ENCODE results near the gene CDC45.
A peak's percentile ranks its signal among the peaks of the same experiment; 100 is the strongest.

The CDC45 gene

DNA sequence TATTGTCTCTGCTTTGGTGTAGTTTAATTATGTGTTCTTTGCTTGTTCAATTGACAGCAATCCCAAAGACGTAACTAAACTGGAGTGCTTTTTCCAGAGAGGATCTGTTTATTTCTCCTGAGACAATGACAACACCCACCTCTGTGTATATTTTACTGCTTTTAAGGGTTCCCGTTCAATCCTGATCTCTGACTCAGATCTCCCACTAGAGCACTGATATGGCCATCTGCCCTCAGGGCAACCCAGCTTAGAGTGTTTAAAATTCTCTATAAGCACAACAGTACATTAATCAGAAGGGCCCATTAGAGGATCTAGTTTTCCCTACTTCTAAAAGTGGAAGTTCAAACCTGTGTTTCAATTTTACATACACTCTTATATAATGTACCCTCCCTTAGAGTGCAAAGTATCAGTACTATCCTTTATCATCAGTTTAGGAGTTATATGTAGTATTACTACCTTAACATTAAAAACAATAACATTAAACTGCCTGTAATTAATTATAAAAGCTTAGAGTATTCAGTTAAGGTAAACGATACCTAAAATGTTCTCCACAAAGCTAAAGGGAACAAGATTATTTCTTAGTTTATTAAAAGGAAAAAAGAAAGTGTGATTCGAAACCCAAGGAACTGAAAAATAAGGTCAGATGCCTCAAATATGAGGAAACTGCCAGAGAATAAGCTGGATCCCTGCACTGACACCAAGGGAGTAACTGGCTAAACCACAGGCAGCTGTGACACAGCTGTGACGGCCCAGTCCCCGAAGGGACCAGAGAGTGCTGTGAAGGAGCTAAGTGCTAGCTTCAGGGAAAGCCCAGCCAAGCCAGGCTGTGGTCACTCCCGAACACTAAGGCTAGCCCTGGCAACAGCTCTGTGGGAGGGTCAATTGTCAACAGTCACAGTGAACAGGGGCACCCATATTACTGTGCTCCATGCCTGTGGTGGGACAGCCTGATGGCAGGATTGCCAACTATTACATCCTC is 15.9 kb upstream of the CDC45 start:
- H3K27ac ChIP-seq (ENCODE audit: insufficient read depth in 1 of 2, low read depth in 1 of 2, low read length in 2 of 2, poor library complexity in 1 of 2, severe bottlenecking in 2 of 2) = peak overlapping the region in 1 of 2 experiments; percentile 22
- 83% methylated on average over 6 of the region's 7 CpGs for WGBS (ENCODE audit: insufficient coverage)
- CTCF ChIA-PET = interaction anchor here (1.0 to 1.3 kb wide), 3 partner anchors 9 to 166 kb away, joined by 3 to 4 read pairs (median 3); no protein-coding TSS in a partner anchor

GRCh38 chr22:19464546-19464945 is 15.2 kb upstream of the CDC45 start:
- Histone ChIP-seq H3K4me1 (ENCODE audit: control extremely low read depth in 1 of 4, control insufficient read depth in 4 of 4, insufficient read depth in 4 of 4, low read length in 3 of 4) (no peaks in the 10 kb centered on the region), H3K4me3 (ENCODE audit: control insufficient read depth in 1 of 7, extremely low read depth in 1 of 7, insufficient read depth in 4 of 7, low read depth in 2 of 7, low read length in 6 of 7) (no peak overlapping the region), H3K27me3 (replicated peaks in 2 of 5; ENCODE audit: control insufficient read depth in 4 of 5, insufficient read depth in 5 of 5, low read length in 4 of 5) (no peaks in the 10 kb centered on the region), H3K27ac (ENCODE audit: insufficient read depth in 1 of 2, low read depth in 1 of 2, low read length in 2 of 2, poor library complexity in 1 of 2, severe bottlenecking in 2 of 2) (no peak overlapping the region), H3K36me3 (ENCODE audit: control insufficient read depth in 4 of 4, insufficient read depth in 4 of 4, low read length in 3 of 4) (peaks cover 20 to 74% (median 54%) of the 10 kb centered on the region in 4 experiments), H3K9me3 (ENCODE audit: control extremely low read depth in 1 of 5, control insufficient read depth in 4 of 5, insufficient read depth in 2 of 5, low read depth in 1 of 5, low read length in 4 of 5) (no peaks in the 10 kb centered on the region)
- no peak for DNase-seq
- ChIA-PET CTCF (interaction anchor here (1.0 to 1.3 kb wide), 3 partner anchors 9 to 165 kb away, joined by 3 to 4 read pairs (median 3); no protein-coding TSS in a partner anchor), POLR2A (no interaction called here)
- WGBS (ENCODE audit: insufficient coverage) = 82% methylated on average over 1 of the region's 1 CpG

More for the DNA sequence above, 15.9 kb upstream of the CDC45 start:
- DNase-seq = no peak
- H3K4me3 ChIP-seq (ENCODE audit: control insufficient read depth in 1 of 7, extremely low read depth in 1 of 7, insufficient read depth in 4 of 7, low read depth in 2 of 7, low read length in 6 of 7) = no peak overlapping the region
- peaks cover 18 to 69% (median 50%) of the 10 kb centered on the region in 4 experiments for H3K36me3 ChIP-seq (ENCODE audit: control insufficient read depth in 4 of 4, insufficient read depth in 4 of 4, low read length in 3 of 4)
- H3K27me3 ChIP-seq (replicated peaks in 2 of 5; ENCODE audit: control insufficient read depth in 4 of 5, insufficient read depth in 5 of 5, low read length in 4 of 5) = no peaks in the 10 kb centered on the region
- no peaks in the 10 kb centered on the region for H3K9me3 ChIP-seq (ENCODE audit: control extremely low read depth in 1 of 5, control insufficient read depth in 4 of 5, insufficient read depth in 2 of 5, low read depth in 1 of 5, low read length in 4 of 5)
- POLR2A ChIA-PET = no interaction called here
- H3K4me1 ChIP-seq (ENCODE audit: control extremely low read depth in 1 of 4, control insufficient read depth in 4 of 4, insufficient read depth in 4 of 4, low read length in 3 of 4) = no peaks in the 10 kb centered on the region

DNA sequence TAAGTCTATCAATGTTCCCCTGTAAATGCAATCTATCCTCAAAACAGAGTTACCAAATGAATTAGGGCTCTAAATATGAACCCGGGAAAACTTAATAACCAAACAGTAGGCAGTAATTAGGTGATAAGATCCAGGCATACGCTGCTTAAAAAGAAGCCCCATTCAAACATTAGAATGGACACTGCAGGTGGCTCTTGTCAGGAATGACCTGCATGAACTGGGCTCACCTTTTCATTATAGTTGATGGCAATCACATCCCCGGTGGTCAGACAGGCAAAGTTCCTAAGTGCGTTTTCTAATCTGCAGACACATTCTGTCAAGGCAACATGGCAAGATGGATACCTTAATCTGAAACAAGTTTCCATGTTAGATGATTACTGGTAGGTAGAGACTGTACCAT is 14.7 kb upstream of the CDC45 start:
- Histone ChIP-seq H3K4me3 (ENCODE audit: control insufficient read depth in 1 of 7, extremely low read depth in 1 of 7, insufficient read depth in 4 of 7, low read depth in 2 of 7, low read length in 6 of 7) (no peak overlapping the region), H3K27me3 (replicated peaks in 2 of 5; ENCODE audit: control insufficient read depth in 4 of 5, insufficient read depth in 5 of 5, low read length in 4 of 5) (no peaks in the 10 kb centered on the region), H3K4me1 (ENCODE audit: control extremely low read depth in 1 of 4, control insufficient read depth in 4 of 4, insufficient read depth in 4 of 4, low read length in 3 of 4) (no peaks in the 10 kb centered on the region), H3K27ac (ENCODE audit: insufficient read depth in 1 of 2, low read depth in 1 of 2, low read length in 2 of 2, poor library complexity in 1 of 2, severe bottlenecking in 2 of 2) (no peak overlapping the region), H3K36me3 (ENCODE audit: control insufficient read depth in 4 of 4, insufficient read depth in 4 of 4, low read length in 3 of 4) (peaks cover 23 to 78% (median 58%) of the 10 kb centered on the region in 4 experiments), H3K9me3 (ENCODE audit: control extremely low read depth in 1 of 5, control insufficient read depth in 4 of 5, insufficient read depth in 2 of 5, low read depth in 1 of 5, low read length in 4 of 5) (no peaks in the 10 kb centered on the region)
- no peak for DNase-seq
- 100% methylated on average over 4 of the region's 4 CpGs for WGBS (ENCODE audit: insufficient coverage)
- POLR2A ChIA-PET = no interaction called here
- CTCF ChIA-PET = interaction anchor here (0.9 to 1.3 kb wide), 2 partner anchors 12 to 31 kb away, joined by 3 read pairs; no protein-coding TSS in a partner anchor

- no peak for DNase-seq
- 95% methylated on average over 12 of the region's 14 CpGs for WGBS (ENCODE audit: insufficient coverage)
- Histone ChIP-seq H3K27ac (ENCODE audit: insufficient read depth in 1 of 2, low read depth in 1 of 2, low read length in 2 of 2, poor library complexity in 1 of 2, severe bottlenecking in 2 of 2) (no peak overlapping the region), H3K9me3 (ENCODE audit: control extremely low read depth in 1 of 5, control insufficient read depth in 4 of 5, insufficient read depth in 2 of 5, low read depth in 1 of 5, low read length in 4 of 5) (no peaks in the 10 kb centered on the region), H3K4me1 (ENCODE audit: control extremely low read depth in 1 of 4, control insufficient read depth in 4 of 4, insufficient read depth in 4 of 4, low read length in 3 of 4) (no peaks in the 10 kb centered on the region), H3K27me3 (replicated peaks in 2 of 5; ENCODE audit: control insufficient read depth in 4 of 5, insufficient read depth in 5 of 5, low read length in 4 of 5) (no peaks in the 10 kb centered on the region), H3K4me3 (ENCODE audit: control insufficient read depth in 1 of 7, extremely low read depth in 1 of 7, insufficient read depth in 4 of 7, low read depth in 2 of 7, low read length in 6 of 7) (no peak overlapping the region), H3K36me3 (ENCODE audit: control insufficient read depth in 4 of 4, insufficient read depth in 4 of 4, low read length in 3 of 4) (peaks cover 23 to 85% (median 64%) of the 10 kb centered on the region in 4 experiments)
- ChIA-PET CTCF (interaction anchor here (1.8 kb wide), 2 partner anchors 11 to 15 kb away, joined by 4 to 5 read pairs; no protein-coding TSS in a partner anchor), POLR2A (no interaction called here)
Measured at GRCh38 chr22:19466126-19466716, 13.5 kb upstream of the CDC45 start.

DNA sequence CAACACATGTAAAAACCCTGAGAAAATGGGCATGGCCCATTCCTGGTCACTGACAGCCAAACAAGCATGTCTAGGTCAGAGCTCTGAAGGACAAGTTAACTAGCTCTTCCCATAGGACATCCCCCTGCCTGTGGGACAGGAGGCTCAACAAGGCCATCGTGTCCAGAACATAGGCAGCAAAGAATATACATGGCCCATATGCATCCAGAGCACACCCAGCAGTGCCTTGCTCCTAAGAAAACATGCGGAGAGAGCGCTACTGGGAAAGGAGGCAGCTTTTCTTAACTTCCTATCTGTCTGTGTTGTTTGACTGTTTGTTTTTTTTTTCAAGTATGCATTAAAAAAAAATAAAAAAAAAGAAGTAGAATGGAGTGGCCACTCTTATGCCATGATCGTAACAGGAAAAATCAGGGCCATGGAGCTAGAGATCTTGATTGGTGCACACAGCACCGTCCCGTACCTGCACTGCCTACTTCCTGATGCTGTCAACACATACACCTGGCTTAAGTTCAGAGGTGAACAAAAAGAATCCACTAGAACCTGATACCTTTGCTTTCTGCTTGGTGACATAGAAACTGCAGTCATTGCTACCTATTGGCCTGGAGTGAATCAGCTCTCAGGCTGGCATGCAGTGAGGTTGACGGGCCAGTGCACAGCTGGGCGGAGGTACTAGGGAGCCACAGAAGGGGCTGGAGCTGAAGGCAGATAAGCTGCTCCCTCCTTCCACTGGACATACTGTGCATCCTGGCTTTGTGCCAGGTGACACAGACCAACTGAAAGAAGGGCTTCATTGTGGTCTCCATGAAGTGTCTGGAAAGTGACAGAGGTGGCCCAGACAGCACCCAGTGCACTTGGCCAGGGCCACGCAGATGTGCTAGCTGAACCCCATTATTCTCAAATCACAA is 12.6 kb upstream of the CDC45 start:
- no peak for DNase-seq
- H3K27me3 ChIP-seq (replicated peaks in 2 of 5; ENCODE audit: control insufficient read depth in 4 of 5, insufficient read depth in 5 of 5, low read length in 4 of 5) = no peaks in the 10 kb centered on the region
- H3K27ac ChIP-seq (ENCODE audit: insufficient read depth in 1 of 2, low read depth in 1 of 2, low read length in 2 of 2, poor library complexity in 1 of 2, severe bottlenecking in 2 of 2) = no peak overlapping the region
- CTCF ChIA-PET = interaction anchor here (0.6 to 1.8 kb wide), 3 partner anchors 11 to 497 kb away, joined by 3 to 5 read pairs (median 4); no protein-coding TSS in a partner anchor
- no peaks in the 10 kb centered on the region for H3K4me1 ChIP-seq (ENCODE audit: control extremely low read depth in 1 of 4, control insufficient read depth in 4 of 4, insufficient read depth in 4 of 4, low read length in 3 of 4)
- POLR2A ChIA-PET = no interaction called here
- H3K36me3 ChIP-seq (ENCODE audit: control insufficient read depth in 4 of 4, insufficient read depth in 4 of 4, low read length in 3 of 4) = peaks cover 23 to 92% (median 70%) of the 10 kb centered on the region in 4 experiments
- no peak overlapping the region for H3K4me3 ChIP-seq (ENCODE audit: control insufficient read depth in 1 of 7, extremely low read depth in 1 of 7, insufficient read depth in 4 of 7, low read depth in 2 of 7, low read length in 6 of 7)
- no peaks in the 10 kb centered on the region for H3K9me3 ChIP-seq (ENCODE audit: control extremely low read depth in 1 of 5, control insufficient read depth in 4 of 5, insufficient read depth in 2 of 5, low read depth in 1 of 5, low read length in 4 of 5)
- 98% methylated on average over 7 of the region's 9 CpGs for WGBS (ENCODE audit: insufficient coverage)

GRCh38 chr22:19467912-19468311 is 11.8 kb upstream of the CDC45 start:
- Histone ChIP-seq H3K36me3 (ENCODE audit: control insufficient read depth in 4 of 4, insufficient read depth in 4 of 4, low read length in 3 of 4) (peaks cover 23 to 95% (median 76%) of the 10 kb centered on the region in 4 experiments), H3K27me3 (replicated peaks in 2 of 5; ENCODE audit: control insufficient read depth in 4 of 5, insufficient read depth in 5 of 5, low read length in 4 of 5) (no peaks in the 10 kb centered on the region), H3K9me3 (ENCODE audit: control extremely low read depth in 1 of 5, control insufficient read depth in 4 of 5, insufficient read depth in 2 of 5, low read depth in 1 of 5, low read length in 4 of 5) (no peaks in the 10 kb centered on the region), H3K4me1 (ENCODE audit: control extremely low read depth in 1 of 4, control insufficient read depth in 4 of 4, insufficient read depth in 4 of 4, low read length in 3 of 4) (no peaks in the 10 kb centered on the region), H3K27ac (ENCODE audit: insufficient read depth in 1 of 2, low read depth in 1 of 2, low read length in 2 of 2, poor library complexity in 1 of 2, severe bottlenecking in 2 of 2) (no peak overlapping the region), H3K4me3 (ENCODE audit: control insufficient read depth in 1 of 7, extremely low read depth in 1 of 7, insufficient read depth in 4 of 7, low read depth in 2 of 7, low read length in 6 of 7) (no peak overlapping the region)
- ChIA-PET CTCF (interaction anchor here (1.3 to 1.8 kb wide), 2 partner anchors 9 to 17 kb away, joined by 4 to 6 read pairs; no protein-coding TSS in a partner anchor), POLR2A (no interaction called here)
- 96% methylated on average over 5 of the region's 6 CpGs for WGBS (ENCODE audit: insufficient coverage)
- no peak for DNase-seq
